Calu3 (cell line): ENCODE data around the gene MUC6. TPM values are rescaled to one million over a fixed set of nuclear protein-coding genes. Genes with fewer than 3 reads are reported as not detected.

Experiments used
- BruUV-seq: library from RNA; stranded (reverse); fragments of 400-500 nt; replicated peaks from 2 replicates; lab custom pipeline; 2021; lab: Mats Ljungman, UMichigan
- CTCF ChIA-PET: fragments of 300-600 bp; sonication (Branson Sonifier 250); formaldehyde crosslinking; loops from one replicate; lab custom pipeline; 2022; ENCODE audit warnings: antibody characterized with exemption; lab: Charles Lee
- DNase-seq: peaks from one replicate; pipeline ENCODE4 v3.0.0; 2022
- H3K27ac Mint-ChIP-seq: one replicate; pipeline ENCODE4 v1.8.0; 2022; ENCODE audit warnings: mixed read lengths; ENCODE audit not compliant: unreplicated experiment
- H3K27me3 Mint-ChIP-seq: one replicate; pipeline ENCODE4 v1.8.0; 2022; ENCODE audit warnings: mixed read lengths; ENCODE audit not compliant: unreplicated experiment
- H3K36me3 Mint-ChIP-seq: one replicate; pipeline ENCODE4 v1.8.0; 2022; ENCODE audit warnings: mild to moderate bottlenecking, moderate library complexity, mixed read lengths; ENCODE audit not compliant: insufficient read depth, unreplicated experiment
- H3K4me1 Mint-ChIP-seq: one replicate; pipeline ENCODE4 v1.8.0; 2022; ENCODE audit warnings: mild to moderate bottlenecking, low read depth, mixed read lengths; ENCODE audit not compliant: unreplicated experiment
- H3K4me3 Mint-ChIP-seq: one replicate; pipeline ENCODE4 v1.8.0; 2022; ENCODE audit warnings: mild to moderate bottlenecking, low read depth, moderate library complexity, mixed read lengths; ENCODE audit not compliant: unreplicated experiment
- H3K9me3 Mint-ChIP-seq: one replicate; pipeline ENCODE4 v1.8.0; 2022; ENCODE audit warnings: low read depth, mixed read lengths; ENCODE audit not compliant: unreplicated experiment
- CTCF ChIP-seq: fragments of 200-600 bp; IDR thresholded peaks from one replicate; pipeline ENCODE4 v1.8.0; 2022; ENCODE audit warnings: antibody characterized with exemption; ENCODE audit not compliant: unreplicated experiment
- intact Hi-C: fragments of 100-400 bp; cut with micrococcal nuclease; formaldehyde crosslinking; loops from one replicate; pipeline ENCODE4 v1.10.0; 2022; ENCODE audit not compliant: unreplicated experiment
- total RNA-seq: library from RNA; stranded (reverse); gene quantifications from 2 replicates; pipeline ENCODE4 v1.2.3, GENCODE V29; 2022

Gene MUC6
- total RNA-seq, 1 experiment from 2014 or later = 0.73 TPM

GRCh38 chr11:1055990-1056771 is 19.7 kb upstream of the MUC6 start:
- no peak overlapping the region for H3K4me3 Mint-ChIP-seq
- no peak overlapping the region for H3K27ac Mint-ChIP-seq
- DNase-seq = no peak
- no peak for TF ChIP-seq CTCF
- intact Hi-C loops = loop anchor here (10.0 kb wide), 1 partner anchor 201 kb away; no protein-coding TSS in a partner anchor
- no peaks in the 10 kb centered on the region for H3K9me3 Mint-ChIP-seq
- CTCF ChIA-PET = no interaction called here
- H3K27me3 Mint-ChIP-seq = no peaks in the 10 kb centered on the region
- no TSS peak for BruUV-seq
- H3K4me1 Mint-ChIP-seq = peaks cover 37% of the 10 kb centered on the region
- H3K36me3 Mint-ChIP-seq = peaks cover 7% of the 10 kb centered on the region

- BruUV-seq = no TSS peak
- Mint-ChIP-seq H3K9me3 (no peaks in the 10 kb centered on the region), H3K36me3 (peaks cover 7% of the 10 kb centered on the region), H3K4me3 (no peak overlapping the region), H3K27ac (peak overlapping the region; percentile 23), H3K27me3 (no peaks in the 10 kb centered on the region), H3K4me1 (peaks cover 29% of the 10 kb centered on the region)
- TF ChIP-seq CTCF = no peak
- intact Hi-C loops = loop anchor here (10.0 kb wide), 1 partner anchor 200 kb away; no protein-coding TSS in a partner anchor
- CTCF ChIA-PET = no interaction called here
- no peak for DNase-seq
These were observed 18.7 kb upstream of the MUC6 start for GRCh38 chr11:1055109-1055703.

- H3K27ac Mint-ChIP-seq = peak overlapping the region; percentile 23
- H3K27me3 Mint-ChIP-seq = no peaks in the 10 kb centered on the region
- intact Hi-C loops = loop anchor here (10.0 kb wide), 1 partner anchor 200 kb away; no protein-coding TSS in a partner anchor
- peaks cover 22% of the 10 kb centered on the region for H3K4me1 Mint-ChIP-seq
- no peak overlapping the region for H3K4me3 Mint-ChIP-seq
- BruUV-seq = no TSS peak
- H3K36me3 Mint-ChIP-seq = peaks cover 7% of the 10 kb centered on the region
- no peak for TF ChIP-seq CTCF
- CTCF ChIA-PET = no interaction called here
- no peak for DNase-seq
- H3K9me3 Mint-ChIP-seq = no peaks in the 10 kb centered on the region
These were observed 17.9 kb upstream of the MUC6 start for GRCh38 chr11:1054143-1055108.
